ENCODE data around the gene CFDP1. TPM values are rescaled to one million over a fixed set of nuclear protein-coding genes. Genes with fewer than 3 reads are reported as not detected.
"Not testable (repeated sequence)": the region's sequence is repeated elsewhere in the genome, so short reads cannot be mapped to it uniquely, and the experiment has no call there.

The CFDP1 gene
- total RNA-seq, 4 donors from 2014 or later: 32.8 to 55.8 (median 45.7) TPM

DNA sequence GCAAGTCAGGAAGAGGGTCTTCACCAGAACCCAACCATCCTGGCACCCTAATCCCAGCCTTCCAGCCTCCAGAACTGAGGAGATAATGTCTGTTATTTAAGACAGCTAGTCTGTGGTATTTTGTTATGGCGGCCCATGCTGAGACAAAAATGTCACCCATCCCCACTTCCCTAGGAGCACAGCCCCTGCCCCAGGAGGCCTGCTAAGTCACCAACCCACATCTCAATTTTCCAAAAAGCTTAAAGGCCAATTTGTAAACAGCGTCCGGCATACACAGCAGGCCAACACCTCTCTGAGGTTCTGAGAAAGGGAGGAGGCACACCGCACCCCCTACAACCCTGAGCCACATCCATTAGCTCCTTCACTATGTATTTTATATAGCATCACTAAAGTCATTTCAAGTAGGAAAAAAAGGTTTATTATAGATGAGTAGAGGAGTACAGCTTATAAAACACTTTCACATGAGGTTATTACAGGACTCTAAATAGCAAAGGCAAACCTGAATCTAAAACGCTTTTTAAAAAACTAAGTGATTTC lies 24.2 kb upstream of the CFDP1 start:
- TF ChIP-seq, protein P1, sequence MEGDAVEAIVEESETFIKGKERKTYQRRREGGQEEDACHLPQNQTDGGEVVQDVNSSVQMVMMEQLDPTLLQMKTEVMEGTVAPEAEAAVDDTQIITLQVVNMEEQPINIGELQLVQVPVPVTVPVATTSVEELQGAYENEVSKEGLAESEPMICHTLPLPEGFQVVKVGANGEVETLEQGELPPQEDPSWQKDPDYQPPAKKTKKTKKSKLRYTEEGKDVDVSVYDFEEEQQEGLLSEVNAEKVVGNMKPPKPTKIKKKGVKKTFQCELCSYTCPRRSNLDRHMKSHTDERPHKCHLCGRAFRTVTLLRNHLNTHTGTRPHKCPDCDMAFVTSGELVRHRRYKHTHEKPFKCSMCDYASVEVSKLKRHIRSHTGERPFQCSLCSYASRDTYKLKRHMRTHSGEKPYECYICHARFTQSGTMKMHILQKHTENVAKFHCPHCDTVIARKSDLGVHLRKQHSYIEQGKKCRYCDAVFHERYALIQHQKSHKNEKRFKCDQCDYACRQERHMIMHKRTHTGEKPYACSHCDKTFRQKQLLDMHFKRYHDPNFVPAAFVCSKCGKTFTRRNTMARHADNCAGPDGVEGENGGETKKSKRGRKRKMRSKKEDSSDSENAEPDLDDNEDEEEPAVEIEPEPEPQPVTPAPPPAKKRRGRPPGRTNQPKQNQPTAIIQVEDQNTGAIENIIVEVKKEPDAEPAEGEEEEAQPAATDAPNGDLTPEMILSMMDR (IDR thresholded peaks at IDR 0.05): no peak
- no peak for TF ChIP-seq POLR2A (IDR thresholded peaks at IDR 0.05)
- Histone ChIP-seq H3K36me3 (peaks cover 0 to 4% (median 0%) of the 10 kb centered on the region in 3 donors), H3K4me1 (peaks cover 0 to 37% (median 5%) of the 10 kb centered on the region in 3 donors), H3K9me3 (no peaks in the 10 kb centered on the region), H3K27me3 (no peaks in the 10 kb centered on the region), H3K4me3 (no peak overlapping the region), H3K27ac (no peak overlapping the region)
- 83 to 94% methylated on average over 4 to 5 of the region's 5 CpGs for WGBS, 2 donors
- intact Hi-C loops (cut with DNase I): no loop called here
- DNase-seq: no peak

GRCh38 chr16:75456971-75457370 lies 23.7 kb upstream of the CFDP1 start:
- H3K27ac ChIP-seq: no peak overlapping the region
- WGBS, 2 donors: 33 to 100% methylated on average over 1 of the region's 1 CpG
- TF ChIP-seq, protein P1 (IDR thresholded peaks at IDR 0.05): no peak
- TF ChIP-seq POLR2A (IDR thresholded peaks at IDR 0.05): no peak
- H3K36me3 ChIP-seq: peaks cover 0 to 4% (median 0%) of the 10 kb centered on the region in 3 donors
- no peak overlapping the region for H3K4me3 ChIP-seq
- intact Hi-C loops (cut with DNase I): no loop called here
- H3K27me3 ChIP-seq: no peaks in the 10 kb centered on the region
- no peaks in the 10 kb centered on the region for H3K9me3 ChIP-seq
- H3K4me1 ChIP-seq: peaks cover 0 to 32% (median 3%) of the 10 kb centered on the region in 3 donors
- DNase-seq: no peak

GRCh38 chr16:75456486-75456885 lies 23.2 kb upstream of the CFDP1 start:
- H3K27me3 ChIP-seq; DNase-seq; H3K36me3 ChIP-seq; H3K27ac ChIP-seq; H3K9me3 ChIP-seq; H3K4me3 ChIP-seq; intact Hi-C loops (cut with DNase I): not testable (repeated sequence)
- 83 to 96% methylated on average over 1 to 4 of the region's 4 CpGs for WGBS, 2 donors
- H3K4me1 ChIP-seq: peaks cover 0 to 27% (median 3%) of the 10 kb centered on the region in 3 donors

DNA sequence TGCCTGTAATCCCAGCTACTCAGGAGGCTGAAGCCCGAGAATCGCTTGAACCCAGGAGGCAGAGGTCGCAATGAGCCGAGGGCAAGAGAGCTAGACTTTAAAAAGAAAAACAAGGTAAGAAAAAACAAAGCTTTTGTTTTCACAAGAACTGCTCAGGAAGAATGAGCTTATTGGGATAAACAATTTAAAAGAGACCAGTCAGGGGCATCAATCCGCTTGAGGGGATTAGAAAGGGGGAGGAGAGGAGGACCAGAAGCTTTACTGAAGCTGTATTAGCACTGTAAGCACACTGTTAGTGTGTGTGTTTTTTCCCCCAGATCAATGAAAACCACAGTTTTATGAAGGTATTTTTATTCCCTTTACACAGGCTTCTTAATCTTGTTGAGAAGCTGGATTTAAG lies 22.4 kb upstream of the CFDP1 start:
- Histone ChIP-seq H3K4me1 (peaks cover 0 to 19% (median 0%) of the 10 kb centered on the region in 3 donors), H3K4me3 (no peak overlapping the region), H3K27ac (no peak overlapping the region), H3K27me3 (no peaks in the 10 kb centered on the region), H3K9me3 (no peaks in the 10 kb centered on the region), H3K36me3 (peaks cover 0 to 14% (median 0%) of the 10 kb centered on the region in 3 donors)
- intact Hi-C loops (cut with DNase I): no loop called here
- DNase-seq: no peak
- WGBS, 2 donors: 60 to 69% methylated on average over 5 of the region's 5 CpGs
- TF ChIP-seq POLR2A (IDR thresholded peaks at IDR 0.05): no peak
- TF ChIP-seq, protein P1 (IDR thresholded peaks at IDR 0.05): no peak

- no peak overlapping the region for H3K4me3 ChIP-seq
- no peak overlapping the region for H3K27ac ChIP-seq
- no peaks in the 10 kb centered on the region for H3K27me3 ChIP-seq
- H3K9me3 ChIP-seq: no peaks in the 10 kb centered on the region
- H3K36me3 ChIP-seq: peaks cover 0 to 38% (median 0%) of the 10 kb centered on the region in 3 donors
- DNase-seq: no peak
- 96 to 98% methylated on average over 12 of the region's 12 CpGs for WGBS, 2 donors
- intact Hi-C loops (cut with DNase I): no loop called here
- H3K4me1 ChIP-seq: peaks cover 0 to 13% (median 0%) of the 10 kb centered on the region in 3 donors
- no peak for TF ChIP-seq POLR2A (IDR thresholded peaks at IDR 0.05)
- TF ChIP-seq, protein P1 (IDR thresholded peaks at IDR 0.05): no peak
Observed at GRCh38 chr16:75452464-75453190, 19.3 kb upstream of the CFDP1 start.

Data from esophagus squamous epithelium (tissue), 5 donors.